CD4-positive, alpha-beta T cell treated with Interleukin-21 for 1 hour (primary cell): ENCODE measurements around the gene AADAC.
"Not testable (repeated sequence)": the region's sequence is repeated elsewhere in the genome, so short reads cannot be mapped to it uniquely, and the experiment has no call there.

Experiments
- DNase-seq: peaks from one replicate; pipeline ENCODE4 v3.0.0-alpha.2; 2020

AADAC gene

GRCh38 chr3:151813799-151814198, at the start of gene AADAC:
TSS of gene AADAC (plus strand) at chr3:151814116. CDS start at chr3:151814163, 47 bp downstream.
- DNase-seq: no peak

DNA sequence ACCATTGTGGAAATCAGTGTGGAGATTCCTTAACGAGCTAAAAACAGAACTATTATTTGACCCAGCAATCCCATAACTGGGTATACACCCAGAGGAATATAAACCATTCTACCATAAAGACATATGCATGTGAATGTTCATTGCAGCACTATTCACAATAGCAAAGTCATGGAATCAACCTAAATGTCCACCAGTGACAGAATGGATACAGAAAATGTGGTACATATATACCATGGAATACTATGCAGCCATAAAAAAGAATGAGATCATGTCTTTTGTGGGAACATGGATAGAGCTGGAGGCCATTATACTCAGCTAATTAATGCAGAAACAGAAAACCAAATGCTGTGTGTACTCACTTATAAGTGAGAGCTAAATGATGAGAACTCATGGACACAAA, 49.2 kb upstream of the AADAC start:
- not testable (repeated sequence) for DNase-seq

GRCh38 chr3:151765685-151766084, 48.2 kb upstream of the AADAC start:
- no peak for DNase-seq

GRCh38 chr3:151766454-151766853, 47.5 kb upstream of the AADAC start:
- no peak for DNase-seq

GRCh38 chr3:151768393-151768930, 45.5 kb upstream of the AADAC start:
- DNase-seq: no peak

GRCh38 chr3:151769175-151769574, 44.7 kb upstream of the AADAC start:
- DNase-seq: no peak

GRCh38 chr3:151770956-151771355, 43.0 kb upstream of the AADAC start:
- DNase-seq: no peak

DNA sequence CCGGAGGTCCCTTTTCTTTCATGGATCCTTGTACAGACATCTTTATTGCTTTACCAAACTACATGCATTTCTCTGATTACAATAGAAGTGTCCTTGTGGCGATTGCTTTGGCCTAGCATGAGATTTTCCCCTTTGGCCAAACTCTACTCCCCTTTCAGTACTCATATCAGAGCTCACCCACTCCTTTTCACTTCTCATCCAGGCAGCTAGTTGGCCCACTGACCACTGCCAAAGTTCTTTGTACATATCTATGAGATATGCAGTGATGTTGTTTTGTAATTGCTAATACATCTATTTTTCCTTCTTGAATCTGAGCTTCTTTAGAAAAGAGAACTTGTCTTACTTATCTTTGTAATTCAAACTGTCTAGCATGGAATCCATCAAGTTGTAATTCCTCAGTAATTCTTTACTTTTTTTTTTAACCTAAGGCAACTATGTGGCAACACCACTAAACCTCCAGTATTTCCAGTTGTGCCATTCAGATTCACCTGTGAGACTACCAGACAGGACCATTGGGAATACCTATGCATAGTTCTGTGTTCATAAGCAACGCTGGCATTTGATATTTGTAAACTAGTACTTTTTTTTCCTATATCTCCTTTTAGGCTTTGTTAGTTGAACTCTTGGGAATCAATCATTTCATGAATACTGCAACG, 41.0 kb upstream of the AADAC start:
- no peak for DNase-seq

- DNase-seq: no peak
Measured at GRCh38 chr3:151774235-151774634, 39.7 kb upstream of the AADAC start.

GRCh38 chr3:151774910-151775309, 39.0 kb upstream of the AADAC start:
- no peak for DNase-seq

GRCh38 chr3:151775314-151776258, 38.3 kb upstream of the AADAC start:
- DNase-seq: no peak

DNA sequence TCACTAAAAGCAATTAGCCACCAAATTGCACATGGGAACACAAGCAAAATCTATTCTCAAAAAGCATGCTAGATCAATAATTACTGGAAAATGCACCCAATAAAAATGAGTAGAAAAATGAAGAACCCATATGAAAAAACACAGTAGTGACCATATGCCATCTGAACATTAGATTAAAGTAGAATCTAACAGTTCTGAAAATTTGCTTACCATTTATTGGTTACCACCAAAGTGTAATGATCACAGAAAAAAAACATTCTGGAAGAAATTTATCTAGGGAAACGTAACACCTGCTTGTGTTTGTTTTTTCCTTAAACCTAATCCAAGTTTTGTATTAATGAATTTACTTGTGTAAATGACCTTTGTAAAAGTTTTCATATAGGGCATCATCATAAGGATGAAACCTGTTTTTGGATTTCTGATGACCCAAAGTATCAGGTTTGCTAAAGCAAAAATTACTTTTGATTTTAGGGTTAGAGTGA, 37.6 kb upstream of the AADAC start:
- no peak for DNase-seq

DNA sequence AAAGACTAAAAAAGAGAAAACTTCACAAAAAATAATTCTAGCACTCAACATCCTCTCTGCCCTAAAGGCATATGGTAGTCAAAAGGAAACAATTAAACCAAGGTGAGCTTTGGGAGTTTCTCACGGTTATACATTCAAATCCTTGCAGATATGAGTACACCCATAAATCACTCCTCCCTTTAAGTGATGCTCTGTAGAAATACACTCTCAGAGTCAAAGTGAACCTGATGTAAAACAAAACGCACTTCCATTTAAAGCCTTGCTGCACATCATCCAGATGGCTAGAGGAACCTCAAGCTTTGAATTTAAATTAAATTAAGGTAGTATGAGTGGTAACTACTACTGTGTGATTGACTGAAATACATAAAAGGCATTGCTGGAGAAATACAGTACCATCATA, 36.0 kb upstream of the AADAC start:
- DNase-seq: no peak

DNA sequence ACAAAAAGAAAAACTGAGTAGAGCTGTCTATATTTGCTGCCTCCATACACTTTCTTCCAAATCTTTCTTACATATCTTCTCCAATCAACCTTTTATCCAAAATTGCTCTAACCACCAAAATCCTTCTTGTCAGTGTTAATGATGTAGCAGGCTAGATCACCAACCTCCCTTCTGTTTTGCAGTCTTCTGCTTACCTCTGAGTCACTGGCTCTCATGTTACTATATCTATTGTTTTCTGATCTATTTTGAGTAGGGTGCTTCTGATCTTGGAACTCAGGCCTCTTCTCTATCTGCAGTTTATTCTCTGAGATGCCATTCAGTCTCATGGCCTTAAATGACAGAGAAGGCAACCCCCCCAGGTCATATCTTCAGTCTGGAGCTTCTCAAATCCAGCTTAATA, 26.3 kb upstream of the AADAC start:
- no peak for DNase-seq

DNA sequence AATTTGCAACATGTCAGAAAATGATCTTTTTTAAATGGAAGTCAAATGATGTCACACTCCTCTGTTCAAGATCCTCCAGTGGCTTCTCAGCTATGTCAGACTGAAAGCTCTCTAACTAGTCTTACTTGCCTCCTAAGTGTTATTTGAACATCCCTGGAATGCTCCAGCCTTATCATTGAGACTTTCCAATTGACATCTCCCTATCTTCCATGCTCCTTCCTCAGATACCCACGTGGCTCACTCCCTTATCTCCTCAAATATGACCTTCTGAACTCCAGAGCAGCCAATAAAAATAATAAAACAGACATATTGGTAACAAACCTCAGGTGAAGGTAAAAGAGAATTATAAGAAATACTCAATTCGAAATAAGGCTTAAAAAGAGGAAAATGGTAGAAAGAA, 25.5 kb upstream of the AADAC start:
- no peak for DNase-seq

DNA sequence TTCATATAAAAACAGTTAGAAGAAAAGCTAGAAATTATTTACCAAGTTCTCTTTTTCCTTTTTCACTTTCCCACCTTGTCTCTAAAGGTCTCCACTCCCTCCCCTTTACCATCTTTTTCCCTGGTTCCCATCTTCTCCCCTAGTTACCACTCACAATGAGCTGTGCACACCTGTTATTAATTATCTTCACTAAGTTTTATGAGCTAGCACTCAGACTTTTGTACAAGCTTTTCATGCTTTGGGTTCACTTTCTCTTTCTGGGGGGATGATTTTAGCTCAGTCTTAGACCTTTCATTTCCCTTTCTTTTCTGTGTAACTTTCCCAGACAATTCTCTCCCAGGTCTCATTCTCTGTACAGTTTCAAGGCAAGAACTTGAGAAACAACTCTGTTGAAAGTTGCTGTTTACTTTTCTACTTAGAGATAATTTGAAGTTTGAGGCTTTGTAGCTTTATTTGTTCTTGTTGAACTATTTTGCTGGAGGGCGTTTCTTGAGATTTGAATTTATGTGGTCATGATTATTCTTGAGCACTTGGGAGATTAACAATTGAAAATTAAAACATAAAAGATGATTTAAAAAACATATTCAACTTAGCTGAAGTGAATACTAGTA, 24.0 kb upstream of the AADAC start:
- no peak for DNase-seq

DNA sequence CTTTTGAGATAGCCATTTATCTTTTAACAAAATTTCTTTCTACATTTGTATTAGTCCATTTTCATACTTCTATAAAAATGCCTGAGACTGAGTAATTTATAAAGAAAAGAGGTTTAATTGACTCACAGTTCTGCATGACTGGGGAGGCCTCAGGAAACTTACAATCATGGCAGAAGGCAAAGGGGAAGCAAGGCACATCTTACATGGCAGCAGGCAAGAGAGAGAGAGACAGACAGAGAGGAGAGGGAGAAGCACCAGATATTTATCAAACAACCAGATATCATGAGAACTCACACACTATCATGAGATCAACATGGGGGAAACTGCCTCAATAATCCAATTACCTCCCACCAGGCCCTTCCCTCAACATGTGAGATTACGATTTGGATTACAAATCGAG, 23.2 kb upstream of the AADAC start:
- DNase-seq: not testable (repeated sequence)

- no peak for DNase-seq
Measured at GRCh38 chr3:151792411-151792810, 21.5 kb upstream of the AADAC start.

DNA sequence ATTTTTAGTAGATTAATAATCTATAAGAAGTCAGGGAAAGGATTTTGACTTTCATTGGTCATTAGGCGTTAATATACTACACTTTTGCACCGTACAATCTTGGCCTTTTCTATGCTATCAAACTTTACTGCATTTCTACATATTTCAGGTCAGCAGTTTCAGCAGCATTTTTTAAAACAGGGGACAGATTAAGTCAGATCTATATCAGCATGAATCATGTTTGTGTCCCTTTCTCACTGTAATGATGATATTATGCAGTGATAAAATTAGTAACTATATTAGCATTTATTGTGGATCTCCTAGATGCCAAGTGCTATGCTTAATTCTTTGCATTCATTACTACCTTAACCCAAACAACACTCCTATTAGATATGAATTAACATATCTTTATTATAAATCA, 20.3 kb upstream of the AADAC start:
- no peak for DNase-seq

DNA sequence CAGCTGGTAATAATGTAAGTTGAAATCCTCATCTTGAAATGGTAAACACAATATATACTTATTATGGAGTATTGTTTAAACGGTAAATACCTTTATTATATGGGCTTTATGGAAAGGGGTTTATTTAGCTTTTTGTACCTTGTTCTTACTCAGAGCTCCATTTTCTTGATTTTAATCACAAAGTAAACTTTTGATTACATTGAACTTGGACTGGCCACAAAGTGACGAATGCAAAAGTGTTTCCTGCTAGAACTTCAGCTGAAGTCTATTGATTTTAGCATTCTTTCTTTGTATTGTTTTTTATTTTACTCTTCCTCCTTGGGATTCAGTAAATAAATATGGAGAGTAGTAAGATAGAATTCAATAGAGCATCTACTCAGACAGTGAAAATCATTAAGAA, 19.8 kb upstream of the AADAC start:
- DNase-seq: no peak

GRCh38 chr3:151795276-151795675, 18.6 kb upstream of the AADAC start:
- no peak for DNase-seq

- no peak for DNase-seq
Measured at GRCh38 chr3:151796105-151796680, 17.7 kb upstream of the AADAC start.

DNA sequence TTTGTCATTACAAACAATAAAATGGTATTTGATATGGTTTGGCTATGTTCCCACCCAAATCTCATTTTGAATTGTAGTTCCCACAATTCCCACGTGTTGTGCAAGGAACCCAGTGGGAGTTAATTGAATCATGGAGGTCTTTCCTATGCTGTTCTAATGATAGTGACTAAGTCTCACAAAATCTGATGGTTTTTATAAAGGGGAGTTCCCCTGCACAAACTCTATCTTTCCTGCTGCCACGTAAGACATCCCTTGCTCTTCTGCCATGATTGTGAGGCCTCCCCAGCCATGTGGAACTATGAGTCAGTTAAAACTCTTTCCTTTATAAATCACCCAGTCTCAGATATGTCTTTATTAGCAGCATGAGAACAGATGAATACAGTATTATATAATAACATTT, 15.4 kb upstream of the AADAC start:
- no peak for DNase-seq
